SK-N-SH treated with all-trans-retinoic acid at 6 μM for 48 hours (cell line): ENCODE data around the gene OBP2B.
"Not testable (repeated sequence)": the region's sequence is repeated elsewhere in the genome, so short reads cannot be mapped to it uniquely, and the experiment has no call there.

ENCODE experiments used
- ATAC-seq: fragments of 200-7000 bp; cut with Tn5 transposase; 3 replicates; pipeline ENCODE4 v1.9.1; 2020; ENCODE audit warnings: mild to moderate bottlenecking, moderate library complexity
- ARNTL ChIP-seq: fragments of 450-650 bp; formaldehyde crosslinking; IDR thresholded peaks from 2 replicates; pipeline ENCODE4 v1.5.0; 2020; ENCODE audit warnings: low read depth, mild to moderate bottlenecking, moderate library complexity, borderline replicate concordance
- BACH2 ChIP-seq: fragments of 250-450 bp; sonication (Bioruptor Pico); IDR thresholded peaks from 2 replicates; pipeline ENCODE4 v1.9.0; 2021; ENCODE audit warnings: mild to moderate bottlenecking, borderline replicate concordance
- CSDC2 ChIP-seq: fragments of 250-450 bp; sonication (Bioruptor Pico); IDR thresholded peaks from 2 replicates; pipeline ENCODE4 v1.5.0; 2020; ENCODE audit warnings: mild to moderate bottlenecking, moderate library complexity
- GLIS3 ChIP-seq: fragments of 250-450 bp; sonication (Bioruptor Pico); IDR thresholded peaks from 2 replicates; pipeline ENCODE4 v1.5.0; 2020; ENCODE audit warnings: mild to moderate bottlenecking, moderate library complexity
- OSR1 ChIP-seq: fragments of 250-450 bp; sonication (Bioruptor Pico); IDR thresholded peaks from 2 replicates; pipeline ENCODE4 v1.8.0; 2022; ENCODE audit warnings: moderate library complexity, mild to moderate bottlenecking, inconsistent platforms
- PPARA ChIP-seq: fragments of 250-450 bp; sonication (Bioruptor Pico); IDR thresholded peaks from 2 replicates; pipeline ENCODE4 v1.5.0; 2020; ENCODE audit warnings: mild to moderate bottlenecking, borderline replicate concordance
- RARB ChIP-seq: fragments of 250-450 bp; sonication (Bioruptor Pico); IDR thresholded peaks from 2 replicates; pipeline ENCODE4 v1.8.0; 2021; ENCODE audit warnings: mild to moderate bottlenecking, moderate library complexity
- SNAI2 ChIP-seq: fragments of 250-450 bp; sonication (Bioruptor Pico); IDR thresholded peaks from 2 replicates; pipeline ENCODE4 v1.5.0; 2020; ENCODE audit warnings: mild to moderate bottlenecking, moderate library complexity
- TOX ChIP-seq: fragments of 250-450 bp; sonication (Bioruptor Pico); IDR thresholded peaks from 2 replicates; pipeline ENCODE4 v1.8.0; 2021; ENCODE audit warnings: mild to moderate bottlenecking, moderate library complexity, borderline replicate concordance
- TSHZ2 ChIP-seq: fragments of 250-450 bp; sonication (Bioruptor Pico); IDR thresholded peaks from 2 replicates; pipeline ENCODE4 v1.5.0; 2020; ENCODE audit warnings: mild to moderate bottlenecking, moderate library complexity
- ZC3H10 ChIP-seq: fragments of 250-450 bp; sonication (Bioruptor Pico); IDR thresholded peaks from 2 replicates; pipeline ENCODE4 v1.5.1; 2021; ENCODE audit warnings: mild to moderate bottlenecking, moderate library complexity
- ZFP3 ChIP-seq: fragments of 250-450 bp; sonication (Bioruptor Pico); IDR thresholded peaks from 2 replicates; pipeline ENCODE4 v1.5.0; 2020; ENCODE audit warnings: mild to moderate bottlenecking, moderate library complexity
- ZNF70 ChIP-seq: fragments of 450-650 bp; formaldehyde crosslinking; IDR thresholded peaks from 2 replicates; pipeline ENCODE4 v1.5.0; 2020; ENCODE audit warnings: mild to moderate bottlenecking, moderate library complexity
- TF ChIP-seq, protein P1 (sequence below): fragments of 250-450 bp; sonication (Bioruptor Pico); IDR thresholded peaks from 2 replicates; pipeline ENCODE4 v1.8.0; 2020; ENCODE audit warnings: mild to moderate bottlenecking, moderate library complexity, borderline replicate concordance
- TF ChIP-seq, protein P2 (sequence below): fragments of 250-450 bp; sonication (Bioruptor Pico); IDR thresholded peaks from 2 replicates; pipeline ENCODE4 v1.5.1; 2020; ENCODE audit warnings: low read depth, mild to moderate bottlenecking, moderate library complexity

Gene OBP2B

DNA sequence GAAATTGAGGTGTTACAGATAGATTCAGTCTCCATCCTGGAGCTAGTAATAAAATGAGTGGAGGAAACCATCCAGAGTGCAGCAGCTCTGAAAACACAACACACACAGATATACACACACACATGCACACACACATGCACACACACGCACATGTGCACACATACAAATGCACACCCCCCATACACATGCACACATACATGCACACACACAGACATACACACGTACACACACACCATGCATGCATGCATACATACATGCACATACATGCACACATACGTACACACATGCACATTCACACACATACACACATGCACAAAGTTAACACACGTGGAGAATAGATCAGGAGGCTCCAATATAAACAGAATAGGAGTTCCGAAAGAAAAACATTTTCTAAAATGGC lies 21.0 kb upstream of the OBP2B start (continued):
- no peak for TF ChIP-seq TSHZ2
- no peak for TF ChIP-seq SNAI2 (CRISPR knock-in tag)
- TF ChIP-seq OSR1 (CRISPR knock-in tag): no peak
- TF ChIP-seq GLIS3 (CRISPR knock-in tag): no peak
- no peak for TF ChIP-seq ZNF70 (CRISPR knock-in tag)
- no peak for TF ChIP-seq ZC3H10 (CRISPR knock-in tag)

- not testable (repeated sequence) for ATAC-seq
Measured at GRCh38 chr9:133228474-133229193, 19.6 kb upstream of the OBP2B start.

DNA sequence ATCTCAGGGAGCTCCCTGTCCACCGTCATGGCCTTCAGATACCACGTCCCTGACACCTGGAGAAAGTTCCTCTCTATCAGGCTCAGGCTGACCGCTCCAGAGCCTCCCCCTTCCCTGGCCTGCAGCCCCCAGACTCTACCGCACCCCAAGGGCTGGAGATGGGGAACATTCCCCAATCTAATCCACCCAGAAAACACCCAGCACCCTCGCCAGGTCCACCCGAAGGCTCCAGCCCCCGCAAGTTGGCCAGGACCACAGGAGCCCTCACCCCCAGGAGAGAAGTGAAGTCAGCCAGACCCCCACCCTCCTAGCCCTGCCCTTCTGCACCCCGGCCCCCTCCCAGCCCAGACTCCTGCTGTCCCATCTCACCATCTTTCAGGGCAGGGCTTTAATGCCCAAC lies 18.9 kb upstream of the OBP2B start:
- not testable (repeated sequence) for ATAC-seq

DNA sequence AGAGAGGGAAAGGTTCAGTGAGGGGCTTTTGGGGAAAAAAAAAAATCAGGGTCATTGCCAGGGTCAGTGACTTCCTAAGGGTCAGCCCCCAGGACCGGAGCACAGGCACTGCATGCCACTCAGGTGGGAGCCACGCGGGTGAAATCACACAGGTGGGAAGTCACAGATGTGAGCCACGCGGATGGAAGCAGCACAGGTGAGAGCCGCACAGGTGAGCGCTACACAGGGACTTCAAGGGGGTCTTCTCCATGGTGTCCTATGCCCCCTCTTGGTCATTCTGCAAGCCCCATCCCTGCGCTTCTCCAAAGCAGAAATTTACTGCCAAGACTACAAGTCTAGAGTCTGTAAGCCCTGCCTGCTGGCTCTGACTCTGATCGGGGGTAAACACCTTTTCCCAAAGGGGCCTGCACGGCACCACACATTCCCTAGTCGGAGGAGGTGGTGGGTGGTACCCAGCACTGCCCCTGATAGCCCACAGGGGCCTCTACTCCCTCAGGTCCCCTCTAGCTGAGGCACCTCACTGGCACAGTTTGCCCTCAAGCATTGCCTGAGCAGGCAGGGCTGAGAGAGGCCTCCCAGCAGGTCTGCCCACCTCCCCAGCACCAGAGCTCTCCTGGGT lies 18.3 kb upstream of the OBP2B start:
- no peak for ATAC-seq
- TF ChIP-seq ZC3H10 (CRISPR knock-in tag) (no peak), TSHZ2 (no peak), CSDC2 (CRISPR knock-in tag) (no peak), OSR1 (CRISPR knock-in tag) (no peak), TOX (CRISPR knock-in tag) (no peak), BACH2 (CRISPR knock-in tag) (no peak), ZFP3 (CRISPR knock-in tag) (no peak), ZNF70 (CRISPR knock-in tag) (no peak), PPARA (CRISPR knock-in tag) (no peak), ARNTL (no peak)
- TF ChIP-seq, protein P1, sequence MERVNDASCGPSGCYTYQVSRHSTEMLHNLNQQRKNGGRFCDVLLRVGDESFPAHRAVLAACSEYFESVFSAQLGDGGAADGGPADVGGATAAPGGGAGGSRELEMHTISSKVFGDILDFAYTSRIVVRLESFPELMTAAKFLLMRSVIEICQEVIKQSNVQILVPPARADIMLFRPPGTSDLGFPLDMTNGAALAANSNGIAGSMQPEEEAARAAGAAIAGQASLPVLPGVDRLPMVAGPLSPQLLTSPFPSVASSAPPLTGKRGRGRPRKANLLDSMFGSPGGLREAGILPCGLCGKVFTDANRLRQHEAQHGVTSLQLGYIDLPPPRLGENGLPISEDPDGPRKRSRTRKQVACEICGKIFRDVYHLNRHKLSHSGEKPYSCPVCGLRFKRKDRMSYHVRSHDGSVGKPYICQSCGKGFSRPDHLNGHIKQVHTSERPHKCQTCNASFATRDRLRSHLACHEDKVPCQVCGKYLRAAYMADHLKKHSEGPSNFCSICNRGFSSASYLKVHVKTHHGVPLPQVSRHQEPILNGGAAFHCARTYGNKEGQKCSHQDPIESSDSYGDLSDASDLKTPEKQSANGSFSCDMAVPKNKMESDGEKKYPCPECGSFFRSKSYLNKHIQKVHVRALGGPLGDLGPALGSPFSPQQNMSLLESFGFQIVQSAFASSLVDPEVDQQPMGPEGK: no peak
- TF ChIP-seq, protein P2, sequence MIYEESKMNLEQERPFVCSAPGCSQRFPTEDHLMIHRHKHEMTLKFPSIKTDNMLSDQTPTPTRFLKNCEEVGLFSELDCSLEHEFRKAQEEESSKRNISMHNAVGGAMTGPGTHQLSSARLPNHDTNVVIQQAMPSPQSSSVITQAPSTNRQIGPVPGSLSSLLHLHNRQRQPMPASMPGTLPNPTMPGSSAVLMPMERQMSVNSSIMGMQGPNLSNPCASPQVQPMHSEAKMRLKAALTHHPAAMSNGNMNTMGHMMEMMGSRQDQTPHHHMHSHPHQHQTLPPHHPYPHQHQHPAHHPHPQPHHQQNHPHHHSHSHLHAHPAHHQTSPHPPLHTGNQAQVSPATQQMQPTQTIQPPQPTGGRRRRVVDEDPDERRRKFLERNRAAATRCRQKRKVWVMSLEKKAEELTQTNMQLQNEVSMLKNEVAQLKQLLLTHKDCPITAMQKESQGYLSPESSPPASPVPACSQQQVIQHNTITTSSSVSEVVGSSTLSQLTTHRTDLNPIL: no peak
- TF ChIP-seq, all 23 proteins: peak for 0

GRCh38 chr9:133226219-133227171 lies 17.4 kb upstream of the OBP2B start:
- TF ChIP-seq PPARA (CRISPR knock-in tag) (no peak), RARB (CRISPR knock-in tag) (no peak)
- no peak for ATAC-seq
